Fibroblast of skin of scalp (primary cell): ENCODE measurements around the gene ADAMTSL1.

Experiments used
- DNase-seq: peaks from one replicate; pipeline ENCODE4 v3.0.0-alpha.2; 2013

Gene ADAMTSL1

DNA sequence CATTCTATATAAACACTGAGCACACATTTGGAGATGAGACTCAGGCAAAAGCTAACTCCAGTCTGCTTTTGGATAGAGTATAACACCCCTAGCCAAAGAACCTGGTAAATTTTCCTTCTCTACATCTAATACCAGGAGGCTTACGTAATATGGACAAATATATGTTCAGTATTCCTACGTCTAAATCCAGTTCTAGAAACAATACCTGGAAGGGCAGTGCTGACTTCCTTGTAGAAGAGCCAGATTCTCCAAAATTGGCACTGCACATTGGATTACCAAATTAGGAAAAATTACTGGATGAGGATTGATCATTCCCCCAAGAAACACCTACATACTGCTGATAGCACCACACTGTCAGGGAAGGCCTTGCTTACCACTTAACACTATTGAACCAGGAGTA is 311.7 kb downstream of the ADAMTSL1 start:
- no peak for DNase-seq

- DNase-seq: no peak
Observed at GRCh38 chr9:18786196-18786595, 312.2 kb downstream of the ADAMTSL1 start.

DNA sequence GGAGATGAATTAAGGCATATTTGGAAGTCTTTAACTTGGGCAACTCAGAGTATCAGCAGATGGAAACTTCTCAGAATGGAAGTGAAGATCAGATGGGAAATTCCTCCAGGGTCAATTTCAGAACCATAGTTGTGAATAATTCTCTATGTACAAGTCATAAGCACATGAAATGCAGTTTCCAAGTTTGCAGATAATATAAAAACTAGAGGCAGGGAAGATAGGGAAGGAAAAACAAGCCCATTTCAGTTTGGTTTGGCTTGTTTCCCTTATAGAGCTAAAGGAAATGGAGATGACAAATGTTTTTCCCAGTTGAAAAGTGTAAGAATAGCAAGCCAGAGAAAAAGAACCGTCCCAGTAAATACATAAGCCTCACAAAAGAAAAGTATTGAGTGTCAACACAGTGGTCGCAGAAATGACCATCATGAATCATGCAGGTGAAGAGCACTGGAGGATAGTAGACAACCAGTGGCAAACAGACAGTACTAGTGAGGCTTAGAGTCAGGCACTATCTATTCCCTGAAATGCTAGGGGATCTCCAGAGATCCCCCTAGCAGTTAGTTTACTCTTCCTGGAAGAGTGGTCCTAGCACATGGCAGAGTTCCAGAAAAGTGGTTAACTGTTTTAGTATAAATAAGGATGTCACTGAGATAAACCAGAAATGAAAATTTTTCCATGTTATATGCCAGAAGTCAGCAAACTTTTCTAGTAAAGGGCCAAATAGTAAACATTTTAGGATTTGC is 313.1 kb downstream of the ADAMTSL1 start:
- DNase-seq: peak; percentile 37

GRCh38 chr9:18788256-18788655 is 314.3 kb downstream of the ADAMTSL1 start:
- no peak for DNase-seq

- DNase-seq: peak; percentile 40
Observed at GRCh38 chr9:18791074-18791473, 317.1 kb downstream of the ADAMTSL1 start.

DNA sequence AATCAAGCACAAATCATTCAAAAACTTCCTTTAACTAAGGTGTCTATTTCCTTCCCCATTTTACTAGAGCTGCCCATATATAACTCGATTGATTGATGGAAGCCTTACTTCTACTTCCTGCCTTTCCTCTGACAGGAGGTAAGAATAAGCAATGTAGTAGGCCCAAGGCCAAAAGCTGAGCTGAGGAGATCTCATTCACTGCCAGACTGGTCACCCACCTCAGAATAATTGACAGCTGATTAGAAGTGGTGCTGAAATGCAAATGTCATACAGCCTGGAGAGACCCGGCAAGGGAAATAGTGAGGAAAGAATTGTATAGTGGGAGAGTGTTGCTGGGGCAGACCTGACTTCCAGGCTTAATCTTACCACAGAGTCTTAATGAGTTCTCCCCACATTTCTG is 319.2 kb downstream of the ADAMTSL1 start:
- DNase-seq: no peak

- DNase-seq: peak; percentile 80
Observed at GRCh38 chr9:18795947-18796671, 322.2 kb downstream of the ADAMTSL1 start.

- DNase-seq: no peak
Observed at GRCh38 chr9:18796696-18797270, 322.8 kb downstream of the ADAMTSL1 start.

DNA sequence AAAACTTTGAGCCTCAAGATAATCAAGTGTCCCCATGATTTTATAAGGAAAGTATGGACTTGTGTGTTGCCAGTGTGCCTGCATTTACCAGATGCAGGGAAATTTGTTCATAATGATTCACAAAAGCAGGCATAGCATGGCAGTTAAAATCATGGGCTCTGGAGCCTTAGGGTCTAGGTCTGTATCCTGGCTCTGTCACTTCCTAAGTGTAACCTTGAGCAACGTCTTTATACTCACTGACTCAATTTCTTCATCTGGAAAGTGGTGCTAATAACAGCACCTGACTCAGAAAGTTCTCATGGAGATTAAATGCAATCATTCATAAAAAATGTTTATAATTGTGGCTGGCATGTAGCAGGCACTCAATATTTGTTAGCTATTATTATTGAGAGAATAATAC is 324.2 kb downstream of the ADAMTSL1 start:
- no peak for DNase-seq

GRCh38 chr9:18798508-18799290 is 324.7 kb downstream of the ADAMTSL1 start:
- no peak for DNase-seq

DNA sequence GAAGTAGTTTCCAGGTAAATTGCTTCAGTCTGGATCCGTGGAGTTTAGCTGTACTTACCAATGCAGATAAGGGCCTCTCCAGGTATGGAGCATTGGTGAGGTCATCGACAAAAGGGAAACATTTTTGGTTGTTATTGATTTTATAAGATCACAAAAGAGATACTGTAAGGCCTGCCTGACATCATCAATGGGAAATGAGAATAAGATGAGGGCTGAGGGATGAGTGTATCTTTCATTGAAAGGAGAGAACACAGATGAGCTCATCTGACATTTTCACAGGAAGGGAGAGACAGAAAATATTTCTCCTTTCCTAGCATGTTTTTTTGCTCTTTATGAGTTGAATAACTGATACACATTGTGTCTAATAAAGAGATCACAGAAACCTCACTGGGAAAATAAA is 325.5 kb downstream of the ADAMTSL1 start:
- no peak for DNase-seq

GRCh38 chr9:18800579-18800978 is 326.6 kb downstream of the ADAMTSL1 start:
- no peak for DNase-seq

DNA sequence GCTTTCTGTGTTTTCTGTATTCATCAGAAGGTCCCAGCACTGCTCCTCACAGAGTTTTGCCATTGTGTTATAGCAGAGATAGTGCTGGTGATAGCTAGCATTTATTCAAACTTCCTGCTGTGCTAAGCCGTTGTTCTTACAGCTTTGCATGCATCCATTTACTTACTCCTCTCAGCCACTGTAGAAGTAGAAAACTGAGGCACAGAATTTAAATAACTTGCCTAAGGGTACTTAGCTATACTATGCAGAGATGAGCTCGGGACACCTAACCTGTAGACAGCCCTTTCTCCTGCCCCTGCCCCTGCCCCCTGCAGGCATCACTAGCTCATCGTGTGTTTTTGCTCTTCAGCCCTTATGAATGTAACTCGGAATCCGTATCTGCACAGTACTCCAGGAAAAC is 331.4 kb downstream of the ADAMTSL1 start:
- no peak for DNase-seq

DNA sequence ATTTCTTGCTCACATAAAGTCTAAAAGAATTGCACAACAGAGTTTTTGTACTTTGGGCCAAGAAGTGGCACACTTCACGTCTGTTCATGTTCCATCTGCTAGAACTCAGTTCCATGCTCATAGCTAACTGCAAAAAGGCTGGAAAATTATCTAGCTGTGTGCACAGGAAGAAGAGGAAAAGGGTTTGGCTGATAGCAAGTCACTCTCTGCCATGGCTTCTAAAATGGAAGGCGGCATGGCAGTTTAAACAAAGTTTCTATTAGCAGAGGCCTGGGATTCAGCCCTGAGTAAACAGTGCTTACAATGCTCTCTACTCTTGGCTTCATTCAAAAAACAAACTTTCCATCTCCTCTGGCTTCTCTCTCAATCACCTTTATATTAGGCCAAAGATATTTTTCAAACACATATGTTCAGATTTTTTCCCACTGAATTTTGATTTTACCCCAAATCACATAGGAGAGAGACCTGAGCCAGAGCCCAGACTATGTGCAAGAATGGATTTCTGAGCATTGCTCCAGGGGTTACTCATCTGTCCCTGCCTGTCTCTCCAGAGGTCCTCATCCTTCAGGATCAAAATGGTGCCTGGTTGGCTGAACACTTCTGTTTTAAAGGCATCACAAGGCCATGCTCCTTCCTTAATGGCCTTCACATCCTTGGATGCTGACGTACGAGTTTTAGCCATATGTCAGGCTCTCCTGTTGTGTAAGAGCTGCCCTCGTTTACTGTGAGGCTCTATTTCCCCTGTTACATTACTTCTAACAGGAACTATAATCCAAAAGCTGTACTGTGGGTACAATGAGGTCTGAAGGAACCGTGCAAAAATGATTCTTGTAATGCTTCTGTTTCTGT is 332.5 kb downstream of the ADAMTSL1 start:
- no peak for DNase-seq

- no peak for DNase-seq
Observed at GRCh38 chr9:18810581-18810980, 336.6 kb downstream of the ADAMTSL1 start.

GRCh38 chr9:18811171-18811570 is 337.2 kb downstream of the ADAMTSL1 start:
- no peak for DNase-seq

DNA sequence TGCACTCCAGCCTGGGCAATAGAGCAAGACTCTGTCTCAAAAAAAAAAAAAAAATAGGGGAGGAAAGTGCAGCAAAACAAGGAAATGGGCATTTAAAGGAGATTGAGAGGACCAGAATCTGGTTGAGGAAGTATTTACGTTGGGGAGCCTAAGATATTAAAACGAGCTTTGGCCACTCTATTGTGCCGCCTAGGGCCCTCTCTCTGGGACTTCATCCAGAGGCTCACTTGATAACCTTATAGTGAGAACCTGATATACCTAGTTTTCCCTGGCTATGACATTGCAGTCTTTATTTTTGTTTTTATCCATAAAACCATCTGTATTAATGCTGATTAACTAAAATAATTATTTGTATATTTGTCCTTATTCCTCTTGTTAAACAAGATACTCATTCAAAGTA is 345.5 kb downstream of the ADAMTSL1 start:
- DNase-seq: no peak

GRCh38 chr9:18820566-18821095 is 346.7 kb downstream of the ADAMTSL1 start:
- no peak for DNase-seq

DNA sequence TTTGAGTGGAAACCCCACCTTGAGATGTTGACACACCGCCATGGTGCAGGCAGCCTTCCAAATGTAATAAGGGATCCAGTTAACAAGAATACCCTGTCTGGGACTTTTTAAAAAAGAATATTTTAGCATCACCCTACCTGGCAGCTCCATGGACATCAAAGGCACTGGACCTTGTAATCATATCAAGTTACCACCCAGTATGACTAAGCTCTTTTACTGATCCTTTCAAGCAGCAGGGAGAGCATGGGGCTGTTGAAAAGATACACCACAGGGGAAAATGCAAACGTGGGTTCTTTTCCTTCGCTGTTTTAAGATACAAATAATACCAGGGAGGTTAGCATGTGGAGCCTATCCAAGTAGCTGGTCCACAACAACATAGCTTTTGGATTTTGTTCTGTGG is 347.8 kb downstream of the ADAMTSL1 start:
- no peak for DNase-seq

DNA sequence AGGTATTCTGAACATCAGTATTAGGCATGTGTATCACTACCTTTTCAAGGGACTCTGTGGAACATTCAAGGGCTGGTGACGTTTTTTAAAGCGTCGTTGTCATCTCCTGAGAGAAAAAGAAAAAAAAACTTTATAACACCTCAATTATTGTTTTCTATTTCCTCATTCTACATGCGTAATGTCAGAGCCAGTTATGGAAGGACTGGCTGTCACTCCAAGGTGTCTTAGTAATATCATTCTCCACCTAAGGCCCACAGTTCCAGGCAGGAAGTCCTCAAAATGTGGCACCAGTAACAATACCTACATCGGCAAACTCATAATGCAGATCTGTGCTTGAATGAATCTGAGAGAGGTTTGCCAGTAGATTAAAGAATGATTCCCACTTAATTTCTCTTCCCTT is 348.9 kb downstream of the ADAMTSL1 start:
- DNase-seq: no peak

DNA sequence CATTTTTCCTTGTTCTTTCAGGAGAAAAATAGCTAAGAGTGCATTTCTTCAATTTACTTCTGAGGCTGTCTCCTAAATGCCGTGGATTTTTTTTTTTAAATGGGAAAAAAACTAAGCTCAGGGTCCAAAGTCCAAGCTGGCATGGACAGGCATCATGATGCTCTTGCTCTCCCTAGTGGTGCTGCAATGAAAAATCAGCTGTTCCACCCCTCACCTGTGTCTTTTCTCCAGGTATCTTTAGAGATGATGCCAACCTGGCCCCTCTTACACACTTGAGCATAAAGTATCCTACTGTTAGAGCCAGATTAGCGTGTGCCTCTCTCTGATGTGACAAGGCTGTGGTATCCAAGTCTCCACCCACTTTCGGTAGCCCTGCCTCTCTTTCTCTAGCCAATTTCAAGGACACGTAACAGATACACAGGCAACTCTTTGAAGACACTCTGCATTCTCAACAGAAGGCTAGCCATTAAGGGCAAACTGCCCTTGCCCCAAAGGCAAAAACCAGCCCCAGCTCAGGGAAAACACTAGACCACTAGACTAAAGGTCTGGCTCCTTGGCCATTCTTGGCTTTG is 350.2 kb downstream of the ADAMTSL1 start:
- peak; percentile 12 for DNase-seq
